Measurements from ENCODE around the gene ITGAX. TPM values are rescaled to one million over a fixed set of nuclear protein-coding genes. Genes with fewer than 3 reads are reported as not detected.
"Not testable (repeated sequence)": the region's sequence is repeated elsewhere in the genome, so short reads cannot be mapped to it uniquely, and the experiment has no call there.

Gene ITGAX
- total RNA-seq, 5 donors from 2014 or later (not counting 1 experiment from before 2014, with no cell fraction given), result 1.4 to 4.3 (median 3.9) TPM

DNA sequence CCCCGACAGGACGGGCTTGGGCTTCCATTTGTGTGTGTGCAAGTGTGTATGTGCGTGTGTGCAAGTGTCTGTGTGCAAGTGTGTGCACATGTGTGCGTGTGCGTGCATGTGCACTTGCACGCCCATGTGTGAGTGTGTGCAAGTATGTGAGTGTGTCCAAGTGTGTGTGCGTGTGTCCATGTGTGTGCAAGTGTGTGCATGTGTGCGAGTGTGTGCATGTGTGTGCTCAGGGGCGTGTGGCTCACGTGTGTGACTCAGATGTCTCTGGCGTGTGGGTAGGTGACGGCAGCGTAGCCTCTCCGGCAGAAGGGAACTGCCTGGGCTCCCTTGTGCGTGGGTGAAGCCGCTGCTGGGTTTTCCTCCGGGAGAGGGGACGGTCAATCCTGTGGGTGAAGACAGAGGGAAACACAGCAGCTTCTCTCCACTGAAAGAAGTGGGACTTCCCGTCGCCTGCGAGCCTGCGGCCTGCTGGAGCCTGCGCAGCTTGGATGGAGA is 23.1 kb upstream of the ITGAX start:
- peak overlapping the region; percentile 46 to 56 for H3K4me3 ChIP-seq (ENCODE audit: control insufficient read depth in 1 of 2, extremely low read depth in 1 of 2, low read length in 1 of 2)
- DNase-seq (no peak), ATAC-seq (replicated peaks in 1 of 4) (peak in 1 of 4 experiments; percentile 3)
- H3K4me1 ChIP-seq (ENCODE audit: control insufficient read depth in 1 of 2, extremely low read depth in 1 of 2, insufficient read depth in 2 of 2, low read length in 2 of 2), result peaks cover 0 to 24% of the 10 kb centered on the region in 2 experiments
- H3K36me3 ChIP-seq (ENCODE audit: control insufficient read depth in 2 of 2, extremely low read depth in 1 of 2, insufficient read depth in 1 of 2, low read length in 1 of 2), result no peaks in the 10 kb centered on the region
- ChIA-PET POLR2A (interaction anchor here in 1 of 2 donors (0.6 kb wide), 1 partner anchor 370 kb away, joined by 6 read pairs; no protein-coding TSS in a partner anchor), CTCF (no interaction called here)
- 90% methylated on average over 21 of the region's 23 CpGs for WGBS (ENCODE audit: insufficient coverage)
- H3K27me3 ChIP-seq (replicated peaks in 1 of 2; ENCODE audit: control insufficient read depth in 2 of 2, extremely low read depth in 1 of 2, insufficient read depth in 2 of 2, low read length in 1 of 2), result peaks cover 0 to 45% of the 10 kb centered on the region in 2 experiments
- peak overlapping the region in 1 of 2 donors; percentile 45 for H3K27ac Mint-ChIP-seq
- H3K4me1 Mint-ChIP-seq, result peaks cover 20 to 34% (median 26%) of the 10 kb centered on the region in 3 donors
- peaks cover 11 to 15% of the 10 kb centered on the region in 2 donors for H3K27me3 Mint-ChIP-seq
- H3K9me3 Mint-ChIP-seq, result no peaks in the 10 kb centered on the region
- H3K9me3 ChIP-seq, result no peaks in the 10 kb centered on the region
- peak overlapping the region; percentile 75 to 79 (median 78) for H3K4me3 Mint-ChIP-seq
- no peaks in the 10 kb centered on the region for H3K36me3 Mint-ChIP-seq
- H3K27ac ChIP-seq (ENCODE audit: low read length), result no peak overlapping the region

DNA sequence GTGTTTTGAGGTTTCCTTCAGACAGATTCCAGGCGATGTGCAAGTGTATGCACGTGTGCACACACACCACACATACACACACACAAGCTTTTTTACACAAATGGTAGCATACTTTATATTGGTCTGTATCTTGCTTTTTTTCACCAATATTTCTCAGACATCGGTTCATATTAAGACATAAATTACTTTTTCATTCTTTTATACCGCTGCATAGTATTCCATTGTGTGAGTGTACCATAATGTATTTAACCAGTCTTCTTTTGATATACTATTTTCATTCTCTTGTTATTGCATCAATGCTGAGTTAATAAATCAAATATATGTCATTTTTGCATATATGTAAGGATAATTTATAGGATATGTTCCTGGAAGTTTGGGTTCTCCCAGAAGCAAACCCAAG is 22.4 kb upstream of the ITGAX start:
- no CpG with 5 or more reads among the region's 4 CpGs for WGBS (ENCODE audit: insufficient coverage)
- no peak for ATAC-seq (replicated peaks in 1 of 4)
- H3K27ac Mint-ChIP-seq, result no peak overlapping the region
- H3K9me3 Mint-ChIP-seq, result no peaks in the 10 kb centered on the region
- H3K4me1 Mint-ChIP-seq, result peaks cover 20 to 33% (median 28%) of the 10 kb centered on the region in 3 donors
- ChIA-PET POLR2A (no interaction called here), CTCF (no interaction called here)
- H3K27ac ChIP-seq (ENCODE audit: low read length), result no peak overlapping the region
- H3K36me3 ChIP-seq (ENCODE audit: control insufficient read depth in 2 of 2, extremely low read depth in 1 of 2, insufficient read depth in 1 of 2, low read length in 1 of 2), result no peaks in the 10 kb centered on the region
- H3K4me3 ChIP-seq (ENCODE audit: control insufficient read depth in 1 of 2, extremely low read depth in 1 of 2, low read length in 1 of 2), result no peak overlapping the region
- no peaks in the 10 kb centered on the region for H3K9me3 ChIP-seq
- peak overlapping the region; percentile 25 to 79 (median 75) for H3K4me3 Mint-ChIP-seq
- H3K27me3 Mint-ChIP-seq, result peaks cover 11 to 17% of the 10 kb centered on the region in 2 donors
- H3K4me1 ChIP-seq (ENCODE audit: control insufficient read depth in 1 of 2, extremely low read depth in 1 of 2, insufficient read depth in 2 of 2, low read length in 2 of 2), result peaks cover 0 to 27% of the 10 kb centered on the region in 2 experiments
- H3K36me3 Mint-ChIP-seq, result no peaks in the 10 kb centered on the region
- no peak for DNase-seq
- peaks cover 0 to 48% of the 10 kb centered on the region in 2 experiments for H3K27me3 ChIP-seq (replicated peaks in 1 of 2; ENCODE audit: control insufficient read depth in 2 of 2, extremely low read depth in 1 of 2, insufficient read depth in 2 of 2, low read length in 1 of 2)

DNA sequence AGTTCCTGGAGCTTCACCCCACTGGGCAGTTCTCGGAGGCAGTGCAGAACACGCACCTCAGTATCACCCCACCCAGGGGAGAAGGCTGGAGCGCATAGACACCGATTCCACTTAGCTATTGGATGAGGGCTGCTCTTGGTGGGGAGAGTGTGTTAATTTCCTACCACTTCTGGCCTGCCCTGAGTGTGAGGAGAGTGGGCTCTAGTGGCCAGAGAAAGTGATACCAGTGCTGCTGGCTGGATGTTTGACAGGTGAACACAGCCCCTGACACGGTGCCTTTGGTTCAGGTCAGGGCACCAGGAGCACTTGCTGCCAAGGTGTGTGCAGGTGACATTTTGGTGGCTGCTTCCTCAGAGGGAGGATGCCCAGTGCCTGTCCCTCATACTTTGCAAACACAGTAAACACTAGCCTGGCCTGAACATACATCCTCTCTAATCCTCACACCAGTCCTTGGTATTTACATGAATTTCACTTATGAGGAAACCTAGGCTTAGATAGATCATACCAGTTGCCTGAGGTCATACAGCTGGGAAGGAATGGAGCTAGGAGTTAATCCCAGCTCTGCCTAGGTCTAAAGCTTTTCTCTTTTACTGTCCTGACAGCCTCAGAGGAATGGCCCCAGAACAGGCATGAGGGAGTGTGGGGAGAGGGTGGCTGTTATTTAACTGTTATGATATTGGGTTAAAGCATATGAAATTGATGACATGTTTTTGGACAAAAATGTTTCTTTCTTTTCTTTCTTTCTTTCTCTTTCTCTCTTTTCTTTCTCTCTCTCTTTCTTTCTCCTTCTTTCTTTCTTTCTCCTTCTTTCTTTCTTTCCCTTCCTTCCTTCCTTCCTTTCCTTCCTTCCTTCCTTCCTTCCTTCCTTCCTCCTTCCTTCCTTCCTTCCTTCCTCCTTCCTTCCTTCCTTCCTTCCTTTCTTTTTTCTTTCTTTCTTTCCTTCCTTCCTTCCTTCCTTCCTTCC is 21.0 kb upstream of the ITGAX start:
- H3K4me1 Mint-ChIP-seq, result peaks cover 33 to 38% (median 36%) of the 10 kb centered on the region in 3 donors
- no peaks in the 10 kb centered on the region for H3K36me3 Mint-ChIP-seq
- Histone ChIP-seq H3K27ac (ENCODE audit: low read length) (no peak overlapping the region), H3K4me1 (ENCODE audit: control insufficient read depth in 1 of 2, extremely low read depth in 1 of 2, insufficient read depth in 2 of 2, low read length in 2 of 2) (peaks cover 0 to 39% of the 10 kb centered on the region in 2 experiments), H3K9me3 (no peaks in the 10 kb centered on the region), H3K36me3 (ENCODE audit: control insufficient read depth in 2 of 2, extremely low read depth in 1 of 2, insufficient read depth in 1 of 2, low read length in 1 of 2) (no peaks in the 10 kb centered on the region), H3K4me3 (ENCODE audit: control insufficient read depth in 1 of 2, extremely low read depth in 1 of 2, low read length in 1 of 2) (no peak overlapping the region), H3K27me3 (replicated peaks in 1 of 2; ENCODE audit: control insufficient read depth in 2 of 2, extremely low read depth in 1 of 2, insufficient read depth in 2 of 2, low read length in 1 of 2) (peaks cover 0 to 48% of the 10 kb centered on the region in 2 experiments)
- peaks cover 8 to 25% of the 10 kb centered on the region in 2 donors for H3K27me3 Mint-ChIP-seq
- POLR2A ChIA-PET, result interaction anchor here in 1 of 2 donors (0.6 kb wide), 1 partner anchor 11 kb away, joined by 4 read pairs; no protein-coding TSS in a partner anchor
- H3K9me3 Mint-ChIP-seq, result no peaks in the 10 kb centered on the region
- peak overlapping the region in 1 of 3 donors; percentile 16 for H3K4me3 Mint-ChIP-seq
- CTCF ChIA-PET, result interaction anchor here (1.1 to 1.3 kb wide), 2 partner anchors 349 to 350 kb away, joined by 3 read pairs; partner anchors contain the start of gene HSD3B7 (in 1 of the 2)
- H3K27ac Mint-ChIP-seq, result peak overlapping the region; percentile 44 to 74
- ATAC-seq (replicated peaks in 1 of 4) (peak; percentile 42 to 79 (median 65)), DNase-seq (peak in 14 of 35 experiments; percentile 14 to 49 (median 22))
- WGBS (ENCODE audit: insufficient coverage), result no CpG with 5 or more reads among the region's 5 CpGs

DNA sequence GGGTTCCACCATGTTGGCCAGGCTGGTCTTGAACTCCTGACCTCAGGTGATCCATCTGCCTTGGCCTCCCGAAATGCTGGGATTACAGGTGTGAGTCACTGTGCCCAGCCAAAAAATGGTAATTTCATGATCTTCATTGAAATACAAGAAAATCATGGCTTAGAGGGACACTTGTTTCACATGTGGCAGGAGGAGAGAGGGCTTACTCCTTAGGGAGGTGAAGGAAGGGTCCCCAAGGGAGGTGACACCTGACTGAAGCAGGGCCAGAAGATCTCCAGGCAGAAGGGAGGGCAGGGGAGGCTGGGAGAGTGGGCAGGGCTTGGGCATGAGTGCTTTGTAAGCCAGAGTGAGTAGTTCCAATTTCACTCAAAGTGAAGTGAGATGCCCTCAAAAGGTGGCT is 20.0 kb upstream of the ITGAX start:
- WGBS (ENCODE audit: insufficient coverage), result no CpG with 5 or more reads among the region's 1 CpG
- peaks cover 37 to 45% (median 39%) of the 10 kb centered on the region in 3 donors for H3K4me1 Mint-ChIP-seq
- H3K9me3 ChIP-seq, result no peaks in the 10 kb centered on the region
- H3K36me3 Mint-ChIP-seq, result no peaks in the 10 kb centered on the region
- ChIA-PET POLR2A (no interaction called here), CTCF (no interaction called here)
- H3K4me3 ChIP-seq (ENCODE audit: control insufficient read depth in 1 of 2, extremely low read depth in 1 of 2, low read length in 1 of 2), result no peak overlapping the region
- H3K27me3 Mint-ChIP-seq, result peaks cover 8 to 25% of the 10 kb centered on the region in 2 donors
- H3K9me3 Mint-ChIP-seq, result no peaks in the 10 kb centered on the region
- H3K27ac Mint-ChIP-seq, result peak overlapping the region; percentile 11 to 40
- no peak for ATAC-seq (replicated peaks in 1 of 4)
- no peak overlapping the region for H3K27ac ChIP-seq (ENCODE audit: low read length)
- no peak for DNase-seq
- H3K36me3 ChIP-seq (ENCODE audit: control insufficient read depth in 2 of 2, extremely low read depth in 1 of 2, insufficient read depth in 1 of 2, low read length in 1 of 2), result no peaks in the 10 kb centered on the region
- H3K4me1 ChIP-seq (ENCODE audit: control insufficient read depth in 1 of 2, extremely low read depth in 1 of 2, insufficient read depth in 2 of 2, low read length in 2 of 2), result peaks cover 0 to 39% of the 10 kb centered on the region in 2 experiments
- no peak overlapping the region for H3K4me3 Mint-ChIP-seq
- peaks cover 0 to 41% of the 10 kb centered on the region in 2 experiments for H3K27me3 ChIP-seq (replicated peaks in 1 of 2; ENCODE audit: control insufficient read depth in 2 of 2, extremely low read depth in 1 of 2, insufficient read depth in 2 of 2, low read length in 1 of 2)

DNA sequence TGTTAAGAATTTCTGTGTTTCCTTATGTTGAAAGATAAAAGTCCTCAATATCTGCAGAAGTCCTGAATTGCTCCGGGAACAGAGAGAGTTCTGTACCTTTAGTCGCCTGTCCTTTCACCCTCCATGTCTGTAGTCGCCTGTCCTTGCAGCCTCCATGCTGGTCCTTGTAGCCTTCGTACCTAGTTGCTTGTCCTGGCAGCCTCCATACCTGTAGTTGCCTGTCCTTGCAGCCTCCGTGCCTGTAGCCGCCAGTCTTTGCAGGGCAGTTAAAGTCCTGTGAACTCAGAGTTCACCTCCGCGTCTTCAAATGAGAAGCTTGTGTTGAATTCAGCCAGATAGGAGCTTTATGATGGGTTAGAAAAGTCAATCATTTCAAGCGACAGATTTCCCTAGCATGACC is 19.5 kb upstream of the ITGAX start:
- no peaks in the 10 kb centered on the region for H3K36me3 ChIP-seq (ENCODE audit: control insufficient read depth in 2 of 2, extremely low read depth in 1 of 2, insufficient read depth in 1 of 2, low read length in 1 of 2)
- Mint-ChIP-seq H3K9me3 (no peaks in the 10 kb centered on the region), H3K27me3 (peaks cover 8 to 21% of the 10 kb centered on the region in 2 donors), H3K36me3 (no peaks in the 10 kb centered on the region), H3K4me1 (peaks cover 37 to 45% (median 37%) of the 10 kb centered on the region in 3 donors), H3K4me3 (no peak overlapping the region), H3K27ac (peak overlapping the region; percentile 11 to 36)
- CTCF ChIA-PET, result no interaction called here
- H3K27me3 ChIP-seq (replicated peaks in 1 of 2; ENCODE audit: control insufficient read depth in 2 of 2, extremely low read depth in 1 of 2, insufficient read depth in 2 of 2, low read length in 1 of 2), result peaks cover 0 to 37% of the 10 kb centered on the region in 2 experiments
- H3K4me1 ChIP-seq (ENCODE audit: control insufficient read depth in 1 of 2, extremely low read depth in 1 of 2, insufficient read depth in 2 of 2, low read length in 2 of 2), result peaks cover 0 to 36% of the 10 kb centered on the region in 2 experiments
- no peak overlapping the region for H3K27ac ChIP-seq (ENCODE audit: low read length)
- POLR2A ChIA-PET, result no interaction called here
- no peak for DNase-seq
- 92% methylated on average over 7 of the region's 9 CpGs for WGBS (ENCODE audit: insufficient coverage)
- H3K4me3 ChIP-seq (ENCODE audit: control insufficient read depth in 1 of 2, extremely low read depth in 1 of 2, low read length in 1 of 2), result no peak overlapping the region
- no peaks in the 10 kb centered on the region for H3K9me3 ChIP-seq
- ATAC-seq (replicated peaks in 1 of 4), result no peak

DNA sequence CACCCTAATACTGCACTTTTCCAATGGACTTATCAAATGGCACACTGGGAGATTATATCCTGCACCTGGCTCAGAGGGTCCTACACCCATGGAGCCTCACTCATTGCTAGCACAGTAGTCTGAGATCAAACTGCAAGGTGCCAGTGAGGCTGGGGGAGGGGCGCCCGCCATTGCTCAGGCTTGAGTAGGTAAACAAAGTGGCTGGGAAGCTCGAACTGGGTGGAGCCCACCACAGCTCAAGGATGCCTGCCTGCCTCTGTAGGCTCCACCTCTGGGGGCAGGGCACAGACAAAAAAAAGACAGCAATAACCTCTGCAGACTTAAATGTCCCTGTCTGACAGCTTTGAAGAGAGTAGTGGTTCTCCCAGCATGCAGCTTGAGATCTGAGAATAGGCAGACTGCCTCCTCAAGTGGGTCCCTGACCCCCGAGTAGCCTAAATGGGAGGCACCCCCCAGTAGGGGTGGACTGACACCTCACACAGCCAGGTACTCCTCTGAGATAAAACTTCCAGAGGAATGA is 16.8 kb upstream of the ITGAX start:
- H3K27ac ChIP-seq (ENCODE audit: low read length); ATAC-seq (replicated peaks in 1 of 4); H3K9me3 Mint-ChIP-seq; POLR2A ChIA-PET; H3K9me3 ChIP-seq; H3K36me3 ChIP-seq (ENCODE audit: control insufficient read depth in 2 of 2, extremely low read depth in 1 of 2, insufficient read depth in 1 of 2, low read length in 1 of 2); CTCF ChIA-PET; H3K36me3 Mint-ChIP-seq; H3K4me3 ChIP-seq (ENCODE audit: control insufficient read depth in 1 of 2, extremely low read depth in 1 of 2, low read length in 1 of 2): not testable (repeated sequence)
- peaks cover 0 to 22% of the 10 kb centered on the region in 2 experiments for H3K4me1 ChIP-seq (ENCODE audit: control insufficient read depth in 1 of 2, extremely low read depth in 1 of 2, insufficient read depth in 2 of 2, low read length in 2 of 2)
- Mint-ChIP-seq H3K27ac (peak overlapping the region; percentile 68 to 85), H3K4me3 (peak overlapping the region in 2 of 3 donors; percentile 55 to 57), H3K4me1 (peaks cover 24 to 36% (median 30%) of the 10 kb centered on the region in 3 donors), H3K27me3 (peaks cover 0 to 11% of the 10 kb centered on the region in 2 donors)
- 50% methylated on average over 2 of the region's 4 CpGs for WGBS (ENCODE audit: insufficient coverage)
- H3K27me3 ChIP-seq (replicated peaks in 1 of 2; ENCODE audit: control insufficient read depth in 2 of 2, extremely low read depth in 1 of 2, insufficient read depth in 2 of 2, low read length in 1 of 2), result peaks cover 0 to 13% of the 10 kb centered on the region in 2 experiments
- DNase-seq, result peak in 19 of 35 experiments; percentile 19 to 69 (median 33)

Data from T-cell (primary cell).